Right atrium auricular region (tissue), 2 donors: Measurements from ENCODE around the gene ZNF319. TPM values are rescaled to one million over a fixed set of nuclear protein-coding genes. Genes with fewer than 3 reads are reported as not detected.

Experiments used
- DNase-seq: peaks from one replicate; pipeline ENCODE4 v3.0.0-alpha.2; 2019; ENCODE audit warnings: low spot score
- H3K27ac ChIP-seq, 2 donors: fragments of 200-600 bp; sonication (generic); 1 replicate in 1 of 2; 2 replicates in 1 of 2; pipeline ENCODE4 v1.5.1; 2016 to 2019
- H3K27me3 ChIP-seq, 2 donors: fragments of 200-600 bp; sonication (generic); one replicate each; pipeline versions ENCODE4 v1.5.1 to v1.6.0; 2017 to 2019
- H3K36me3 ChIP-seq: fragments of 200-600 bp; sonication (generic); one replicate; pipeline ENCODE4 v1.5.1; 2016
- H3K4me1 ChIP-seq, 2 donors: fragments of 200-600 bp; sonication (generic); one replicate each; pipeline versions ENCODE4 v1.5.1 to v1.6.0; 2017 to 2019
- H3K4me3 ChIP-seq, 2 donors: fragments of 200-600 bp; sonication (generic); 1 replicate in 1 of 2; 2 replicates in 1 of 2; pipeline ENCODE4 v1.5.1; 2017 to 2019; ENCODE audit warnings: mild to moderate bottlenecking in 1 of 2, moderate library complexity in 1 of 2
- H3K9me3 ChIP-seq, 2 donors: fragments of 200-600 bp; sonication (generic); one replicate each; pipeline ENCODE4 v1.5.1; 2019
- total RNA-seq, 2 donors: library from RNA; depleted of rRNA; stranded (reverse); fragments of >200 nt; gene quantifications; one replicate each; pipeline ENCODE4 v1.1.0, GENCODE V29; 2016
- TF ChIP-seq, protein P1 (sequence below), 2 donors: fragments of 200-600 bp; sonication (generic); IDR thresholded peaks; one replicate each; pipeline ENCODE4 v1.5.1; 2019; ENCODE audit warnings: antibody characterized with exemption in 2 of 2

The ZNF319 gene
- total RNA-seq = 1 to 10 TPM; 5.1 to 6.6 TPM

DNA sequence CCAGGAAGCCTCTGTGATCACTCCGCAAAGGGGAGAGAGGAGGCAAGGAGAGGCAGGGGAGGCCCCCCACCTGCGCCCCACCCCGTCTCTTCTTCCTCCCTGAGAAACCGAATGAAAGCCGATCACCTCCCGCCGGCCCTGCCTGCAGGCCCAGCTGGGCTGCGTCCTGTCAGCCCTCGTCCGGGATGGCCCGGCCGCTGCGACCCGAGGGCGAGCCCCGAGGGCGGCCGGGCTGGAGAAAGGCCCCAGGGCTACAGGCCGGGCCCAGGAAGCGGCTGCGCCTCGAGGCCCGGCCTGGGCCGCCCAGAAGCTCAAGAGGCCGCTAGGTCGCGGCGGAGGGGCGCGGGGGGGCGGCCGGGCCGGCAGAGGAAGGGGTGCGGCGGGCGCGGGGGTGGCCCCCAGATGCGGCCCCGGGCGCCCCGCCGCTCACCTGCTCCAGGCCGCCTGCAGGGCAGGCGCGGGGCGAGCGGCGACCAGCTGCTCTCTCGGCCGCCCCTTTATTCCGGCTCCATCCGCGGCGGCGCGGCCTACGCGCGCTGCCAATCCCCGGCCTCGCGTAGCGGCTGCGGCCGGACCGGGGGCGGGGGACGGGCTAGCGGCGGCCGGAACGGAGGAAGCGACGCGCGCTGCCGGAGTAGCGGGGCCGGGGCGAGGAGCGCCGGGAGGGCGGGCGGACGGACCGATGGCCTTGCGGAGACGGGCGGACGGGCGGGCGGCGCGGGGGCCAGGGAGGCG lies at the start of gene ZNF319:
Gene ZNF319, minus strand, starts transcription at position 702 of the 735 bp plus-strand sequence. CDS start 2,407 bp downstream, outside the sequence.
- H3K4me3 ChIP-seq = peak within 1 kb of the TSS; percentile 70 to 79
- peaks cover 30% of the 10 kb centered on the region for H3K36me3 ChIP-seq
- H3K9me3 ChIP-seq = no peaks in the 10 kb centered on the region
- no peak for DNase-seq
- H3K27ac ChIP-seq = peak within 1 kb of the TSS; percentile 87 to 94
- peaks cover 0 to 40% of the 10 kb centered on the region in 2 donors for H3K4me1 ChIP-seq
- no peaks in the 10 kb centered on the region for H3K27me3 ChIP-seq
- TF ChIP-seq, protein P1, sequence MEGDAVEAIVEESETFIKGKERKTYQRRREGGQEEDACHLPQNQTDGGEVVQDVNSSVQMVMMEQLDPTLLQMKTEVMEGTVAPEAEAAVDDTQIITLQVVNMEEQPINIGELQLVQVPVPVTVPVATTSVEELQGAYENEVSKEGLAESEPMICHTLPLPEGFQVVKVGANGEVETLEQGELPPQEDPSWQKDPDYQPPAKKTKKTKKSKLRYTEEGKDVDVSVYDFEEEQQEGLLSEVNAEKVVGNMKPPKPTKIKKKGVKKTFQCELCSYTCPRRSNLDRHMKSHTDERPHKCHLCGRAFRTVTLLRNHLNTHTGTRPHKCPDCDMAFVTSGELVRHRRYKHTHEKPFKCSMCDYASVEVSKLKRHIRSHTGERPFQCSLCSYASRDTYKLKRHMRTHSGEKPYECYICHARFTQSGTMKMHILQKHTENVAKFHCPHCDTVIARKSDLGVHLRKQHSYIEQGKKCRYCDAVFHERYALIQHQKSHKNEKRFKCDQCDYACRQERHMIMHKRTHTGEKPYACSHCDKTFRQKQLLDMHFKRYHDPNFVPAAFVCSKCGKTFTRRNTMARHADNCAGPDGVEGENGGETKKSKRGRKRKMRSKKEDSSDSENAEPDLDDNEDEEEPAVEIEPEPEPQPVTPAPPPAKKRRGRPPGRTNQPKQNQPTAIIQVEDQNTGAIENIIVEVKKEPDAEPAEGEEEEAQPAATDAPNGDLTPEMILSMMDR (IDR thresholded peaks at IDR 0.05) = no peak

DNA sequence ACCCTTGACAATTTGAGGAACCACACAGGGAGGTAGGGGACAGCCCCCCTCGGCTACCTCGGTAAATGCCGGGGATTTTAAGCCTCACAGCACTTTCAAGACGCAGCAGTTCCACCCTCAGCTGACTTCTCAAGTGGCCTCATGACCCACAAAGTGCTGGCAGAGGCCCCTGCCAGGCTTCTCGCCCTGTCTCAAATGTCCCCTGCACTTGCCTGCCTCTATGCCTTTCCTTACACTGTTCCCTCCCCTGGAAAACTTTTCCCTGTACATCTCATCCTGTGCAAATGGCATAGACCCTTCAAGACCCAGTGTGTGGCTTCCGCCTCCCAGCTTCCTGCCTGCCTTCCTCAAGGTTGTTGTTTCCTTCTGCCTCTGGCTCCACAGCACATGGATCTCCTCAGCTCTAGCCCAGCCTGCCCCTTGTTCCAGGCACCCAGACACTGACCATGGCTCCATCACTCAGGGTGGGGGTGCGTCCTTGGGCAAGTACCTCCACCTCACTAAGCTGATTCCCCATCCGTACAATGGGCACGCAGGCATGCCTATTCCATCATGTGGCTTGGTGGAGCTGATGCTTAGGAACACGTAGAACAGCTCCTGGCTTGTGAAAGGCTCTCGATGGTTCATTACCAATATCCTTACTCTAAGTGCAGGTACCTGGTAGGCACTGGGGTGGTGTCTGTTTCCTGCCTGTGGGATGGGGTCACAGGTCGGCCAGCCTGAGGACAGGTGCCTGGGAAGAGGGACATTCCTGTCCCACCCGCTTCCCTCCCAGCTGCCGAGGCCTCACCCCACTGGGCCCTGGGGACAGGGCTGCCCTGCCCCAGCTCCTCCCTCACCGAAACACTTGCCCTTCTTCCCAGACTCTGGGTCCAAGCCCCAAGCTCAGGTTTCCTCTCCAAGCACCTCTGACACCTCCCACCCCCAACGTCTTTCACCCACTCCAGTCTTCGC lies 49.0 kb upstream of the ZNF319 start:
- Histone ChIP-seq H3K4me3 (no peak overlapping the region), H3K4me1 (peaks cover 0 to 42% of the 10 kb centered on the region in 2 donors), H3K9me3 (no peaks in the 10 kb centered on the region), H3K27me3 (no peaks in the 10 kb centered on the region), H3K27ac (no peak overlapping the region), H3K36me3 (no peaks in the 10 kb centered on the region)
- no peak for DNase-seq
- TF ChIP-seq, protein P1 (IDR thresholded peaks at IDR 0.05) = no peak

DNA sequence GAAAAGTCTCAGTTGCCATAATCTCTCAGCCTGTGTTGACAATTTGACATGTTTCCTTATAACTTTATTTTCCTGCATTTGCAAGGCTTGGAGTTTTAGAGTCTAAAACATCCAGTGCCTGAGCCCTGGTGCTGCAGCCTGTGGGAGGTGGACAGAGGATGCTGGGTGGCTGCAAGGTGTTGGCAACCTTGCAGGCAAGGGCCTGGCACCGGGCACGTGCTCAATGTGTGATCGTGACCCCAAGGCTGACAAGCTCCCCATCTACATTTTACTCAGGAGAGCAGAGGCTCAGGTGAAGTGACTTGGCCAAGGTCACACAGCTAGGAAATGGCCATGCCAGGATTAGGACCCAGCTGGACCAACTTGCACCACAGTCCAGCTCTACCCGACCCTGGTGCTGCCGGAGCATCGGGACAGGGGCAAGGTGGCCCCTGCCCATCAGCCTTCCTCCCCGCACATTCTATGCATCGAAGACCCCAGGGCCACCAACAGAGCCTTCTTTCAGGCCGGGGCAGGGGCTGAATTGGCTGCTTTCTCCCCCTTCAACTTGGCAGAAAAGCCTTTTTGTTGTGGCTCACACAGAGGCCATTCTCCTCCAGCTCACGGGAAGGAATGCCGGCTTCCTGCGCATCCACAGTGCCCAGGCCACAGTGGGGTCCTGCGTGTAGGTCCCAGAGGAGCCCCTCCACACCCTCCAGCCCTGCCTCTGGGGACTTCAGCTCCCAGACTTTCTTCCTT lies 48.2 kb upstream of the ZNF319 start:
- peaks cover 0 to 42% of the 10 kb centered on the region in 2 donors for H3K4me1 ChIP-seq
- H3K27ac ChIP-seq = no peak overlapping the region
- H3K4me3 ChIP-seq = no peak overlapping the region
- H3K9me3 ChIP-seq = no peaks in the 10 kb centered on the region
- no peak for DNase-seq
- no peaks in the 10 kb centered on the region for H3K27me3 ChIP-seq
- TF ChIP-seq, protein P1 (IDR thresholded peaks at IDR 0.05) = no peak
- H3K36me3 ChIP-seq = peaks cover 2% of the 10 kb centered on the region

DNA sequence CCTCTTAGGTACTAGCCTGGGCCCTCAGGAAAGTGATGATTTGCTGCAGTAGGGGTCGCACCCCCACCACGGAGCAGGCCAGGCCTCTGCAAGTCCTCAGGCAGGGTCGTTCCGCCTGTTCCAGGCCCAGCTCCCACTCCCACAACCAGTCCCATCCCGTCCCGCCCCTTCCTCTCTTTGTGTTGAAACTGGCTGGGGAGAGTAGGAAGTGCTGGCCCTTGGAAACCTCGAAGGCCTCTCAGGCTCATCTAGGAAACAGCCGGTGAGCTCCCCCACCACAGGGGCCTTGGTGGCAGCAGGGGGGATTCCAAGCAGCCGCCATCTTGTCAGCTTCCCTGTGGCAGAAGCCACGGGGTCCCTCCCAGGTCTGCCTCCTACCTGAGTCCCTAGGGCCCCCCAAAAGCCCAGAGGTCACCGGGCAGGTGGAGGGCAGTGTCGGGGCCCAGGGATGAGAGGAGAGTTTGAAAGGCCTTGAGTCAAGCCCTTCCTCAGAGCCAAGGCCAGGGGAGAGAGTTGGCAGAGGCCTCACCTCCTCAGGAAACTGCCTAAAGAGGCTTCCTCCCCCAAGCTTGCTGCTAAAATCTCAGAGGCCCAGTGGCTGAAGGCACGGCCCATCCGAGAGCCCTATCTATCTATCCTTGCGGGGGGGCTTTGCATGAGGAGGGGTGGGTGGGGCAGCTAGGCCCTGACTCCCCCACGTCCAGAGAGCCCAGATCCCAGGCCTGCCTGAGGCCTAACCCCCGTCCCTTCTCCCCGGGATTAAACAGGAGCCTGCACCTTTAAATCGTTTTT lies 47.3 kb upstream of the ZNF319 start:
- no peak overlapping the region for H3K4me3 ChIP-seq
- peak overlapping the region; percentile 39 to 50 for H3K27ac ChIP-seq
- TF ChIP-seq, protein P1 (IDR thresholded peaks at IDR 0.05) = no peak
- no peaks in the 10 kb centered on the region for H3K9me3 ChIP-seq
- peaks cover 0 to 42% of the 10 kb centered on the region in 2 donors for H3K4me1 ChIP-seq
- H3K36me3 ChIP-seq = peaks cover 12% of the 10 kb centered on the region
- H3K27me3 ChIP-seq = no peaks in the 10 kb centered on the region
- DNase-seq = no peak

DNA sequence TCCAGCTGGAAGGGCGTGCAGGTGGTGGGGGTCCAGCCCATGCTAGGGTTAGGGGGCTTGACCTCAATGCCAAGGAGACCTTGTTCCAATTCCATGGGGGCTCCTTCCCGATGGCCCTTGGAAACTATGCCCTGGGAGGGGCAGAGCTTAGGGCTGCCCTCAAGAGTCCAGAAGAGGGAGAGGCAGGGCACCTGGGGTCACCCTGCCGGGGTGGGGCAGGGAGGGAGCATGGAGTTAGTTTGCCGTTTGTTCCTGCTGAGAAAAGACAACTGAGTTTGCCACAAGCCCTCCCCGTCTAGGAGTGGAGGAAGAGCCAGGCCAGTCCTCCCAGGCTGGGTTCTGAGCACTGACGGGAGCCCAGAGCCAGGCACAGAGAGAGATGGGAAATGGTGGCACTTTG lies 46.5 kb upstream of the ZNF319 start:
- Histone ChIP-seq H3K27me3 (no peaks in the 10 kb centered on the region), H3K4me1 (peaks cover 0 to 42% of the 10 kb centered on the region in 2 donors), H3K27ac (no peak overlapping the region), H3K36me3 (peaks cover 20% of the 10 kb centered on the region), H3K9me3 (no peaks in the 10 kb centered on the region), H3K4me3 (no peak overlapping the region)
- TF ChIP-seq, protein P1 (IDR thresholded peaks at IDR 0.05) = no peak
- DNase-seq = no peak
